Cardiac muscle cell (in vitro differentiated cells and primary cell): ENCODE results near the gene EHMT1. TPM values are rescaled to one million over a fixed set of nuclear protein-coding genes. Genes with fewer than 3 reads are reported as not detected.
"Not testable (repeated sequence)": the region's sequence is repeated elsewhere in the genome, so short reads cannot be mapped to it uniquely, and the experiment has no call there.

ENCODE experiments used
- DNase-seq, 2 donors: peaks; one replicate each; pipeline versions ENCODE4 v3.0.0 to v3.0.0-alpha.2; 2010 to 2017; ENCODE audit warnings: low read depth in 1 of 2, low spot score in 1 of 2
- H3K27ac ChIP-seq: fragments of 200-600 bp; sonication (generic); 2 replicates; pipeline ENCODE4 v1.5.1; 2016
- H3K27me3 ChIP-seq: fragments of 200-600 bp; sonication (generic); 2 replicates; pipeline ENCODE4 v1.6.0; 2016; ENCODE audit warnings: control low read depth
- H3K36me3 ChIP-seq: fragments of 200-600 bp; sonication (generic); 2 replicates; pipeline ENCODE4 v1.5.1; 2016; ENCODE audit warnings: control low read depth
- H3K4me1 ChIP-seq: fragments of 200-600 bp; sonication (generic); 2 replicates; pipeline ENCODE4 v1.8.1; 2017; ENCODE audit warnings: low read depth, mild to moderate bottlenecking, mixed run types
- H3K4me3 ChIP-seq: fragments of 200-600 bp; sonication (generic); 2 replicates; pipeline ENCODE4 v1.5.1; 2016; ENCODE audit warnings: mild to moderate bottlenecking
- H3K9me3 ChIP-seq: fragments of 200-600 bp; sonication (generic); 2 replicates; pipeline ENCODE4 v1.5.1; 2017; ENCODE audit warnings: low read depth, mild to moderate bottlenecking, control low read depth
- CTCF ChIP-seq: IDR thresholded peaks from 2 replicates; pipeline ENCODE4 v1.5.1; 2012; ENCODE audit warnings: low read depth, mild to moderate bottlenecking, low read length
- polyA plus RNA-seq: library from polyadenylated mRNA; unstranded; fragments of >200 nt; fragmentation: Nextera tagmentation; extraction: Ambion mirVana; gene quantifications from 2 replicates; pipeline ENCODE4 v1.2.1, GENCODE V29; 2016
- total RNA-seq: library from RNA; depleted of rRNA; stranded (reverse); fragments of >200 nt; gene quantifications from 2 replicates; pipeline ENCODE4 v1.2.3, GENCODE V29; 2016

The EHMT1 gene
- total and polyA plus RNA-seq, 2 experiments from 2014 or later, result 55.5 to 93.8 TPM

DNA sequence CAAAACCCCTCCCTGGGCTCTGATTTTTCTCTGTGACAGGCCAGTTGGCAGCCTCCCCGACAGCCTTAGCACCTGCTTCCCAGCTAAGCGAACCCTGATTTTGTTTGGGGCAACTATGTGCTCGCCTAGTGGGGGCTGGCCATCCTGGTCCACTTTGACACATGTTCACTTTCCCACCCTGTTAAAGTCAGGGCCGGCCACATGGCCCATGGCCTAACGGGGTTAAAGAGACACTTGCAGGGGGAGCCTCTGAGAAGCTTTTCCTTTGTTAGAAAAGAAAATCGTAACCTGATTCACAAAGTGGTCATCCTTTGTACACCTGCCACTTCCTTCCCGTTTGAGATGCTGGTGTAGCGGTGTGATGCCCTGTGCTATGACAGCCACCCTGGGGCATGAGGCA is 257.5 kb downstream of the EHMT1 start:
- no peak overlapping the region for H3K27ac ChIP-seq
- no peaks in the 10 kb centered on the region for H3K36me3 ChIP-seq
- DNase-seq, result no peak
- no peaks in the 10 kb centered on the region for H3K4me1 ChIP-seq
- no peak overlapping the region for H3K4me3 ChIP-seq
- H3K27me3 ChIP-seq, result peaks cover 36% of the 10 kb centered on the region
- no peaks in the 10 kb centered on the region for H3K9me3 ChIP-seq
- TF ChIP-seq CTCF, result no peak

DNA sequence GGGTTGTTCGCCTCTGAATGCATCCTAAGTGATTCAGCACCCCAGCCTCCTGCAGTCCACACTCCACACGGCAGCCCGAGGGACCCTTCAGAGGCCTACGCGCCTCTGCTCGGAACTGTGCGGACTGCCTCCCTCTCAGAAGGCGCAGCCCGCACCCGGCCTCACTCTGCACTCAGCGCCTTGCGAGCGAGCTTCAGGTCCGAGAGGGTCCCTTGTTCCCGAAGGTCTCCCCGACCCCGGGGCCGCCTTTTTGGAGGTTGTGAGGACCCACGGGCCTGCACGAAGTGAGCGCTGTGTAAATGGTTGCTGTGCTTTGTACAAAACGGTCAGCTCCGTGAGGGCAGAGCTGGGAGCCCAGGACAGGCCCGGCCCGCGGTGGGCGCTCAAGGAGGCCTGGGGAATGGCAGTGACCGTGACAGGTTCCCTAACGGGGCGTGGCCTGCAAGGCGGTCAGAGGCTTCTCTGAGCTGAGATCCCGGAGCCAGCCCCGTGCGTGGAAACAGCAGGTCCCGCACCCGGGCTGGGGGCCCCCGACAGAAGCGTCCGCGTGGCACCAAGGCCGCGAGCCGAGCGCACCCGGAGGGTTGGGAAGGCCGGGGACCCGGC is 258.1 kb downstream of the EHMT1 start:
- peaks cover 36% of the 10 kb centered on the region for H3K27me3 ChIP-seq
- H3K4me3 ChIP-seq, result no peak overlapping the region
- H3K9me3 ChIP-seq, result no peaks in the 10 kb centered on the region
- H3K4me1 ChIP-seq, result no peaks in the 10 kb centered on the region
- no peak overlapping the region for H3K27ac ChIP-seq
- H3K36me3 ChIP-seq, result no peaks in the 10 kb centered on the region
- TF ChIP-seq CTCF, result no peak
- no peak for DNase-seq

DNA sequence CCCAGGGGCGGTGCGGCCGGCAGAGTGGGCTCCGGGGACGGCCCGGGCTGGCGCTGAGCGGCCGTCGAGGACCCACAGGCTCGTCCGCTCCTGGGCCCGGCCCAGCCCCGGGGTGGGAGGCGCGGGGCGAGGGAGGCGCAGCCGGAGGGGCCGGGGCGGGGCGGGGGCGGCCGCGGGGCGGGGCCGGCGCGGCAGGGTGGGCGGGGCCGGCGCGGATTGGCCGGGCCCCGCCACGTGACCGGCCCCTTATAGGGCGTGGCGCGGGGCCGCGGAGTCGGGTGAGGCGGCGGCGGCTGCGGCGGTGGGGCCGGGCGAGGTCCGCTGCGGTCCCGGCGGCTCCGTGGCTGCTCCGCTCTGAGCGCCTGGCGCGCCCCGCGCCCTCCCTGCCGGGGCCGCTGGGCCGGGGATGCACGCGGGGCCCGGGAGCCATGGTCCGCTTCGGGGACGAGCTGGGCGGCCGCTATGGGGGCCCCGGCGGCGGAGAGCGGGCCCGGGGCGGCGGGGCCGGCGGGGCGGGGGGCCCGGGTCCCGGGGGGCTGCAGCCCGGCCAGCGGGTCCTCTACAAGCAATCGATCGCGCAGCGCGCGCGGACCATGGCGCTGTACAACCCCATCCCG is 258.8 kb downstream of the EHMT1 start, which contains the start of gene CACNA1B:
CACNA1B (plus strand) TSS at position 277 of the 617 bp plus-strand sequence; CDS start at position 429, 152 bp downstream.
- H3K27ac ChIP-seq, result not testable (repeated sequence)
- DNase-seq, result peak; percentile 2 to 27
- H3K27me3 ChIP-seq, result peaks cover 36% of the 10 kb centered on the region

GRCh38 chr9:137878146-137878941 is 259.5 kb downstream of the EHMT1 start:
- peak; percentile 29 to 85 for DNase-seq
- Histone ChIP-seq H3K27me3 (peaks cover 36% of the 10 kb centered on the region), H3K9me3 (no peaks in the 10 kb centered on the region), H3K36me3 (no peaks in the 10 kb centered on the region), H3K27ac (no peak overlapping the region), H3K4me1 (no peaks in the 10 kb centered on the region), H3K4me3 (peak overlapping the region; percentile 18)
- TF ChIP-seq CTCF, result no peak

More for the DNA sequence above, 258.8 kb downstream of the EHMT1 start, which contains the start of gene CACNA1B:
- not testable (repeated sequence) for H3K9me3 ChIP-seq, H3K36me3 ChIP-seq, H3K4me1 ChIP-seq
- peak within 1 kb of the TSS; percentile 18 for H3K4me3 ChIP-seq

DNA sequence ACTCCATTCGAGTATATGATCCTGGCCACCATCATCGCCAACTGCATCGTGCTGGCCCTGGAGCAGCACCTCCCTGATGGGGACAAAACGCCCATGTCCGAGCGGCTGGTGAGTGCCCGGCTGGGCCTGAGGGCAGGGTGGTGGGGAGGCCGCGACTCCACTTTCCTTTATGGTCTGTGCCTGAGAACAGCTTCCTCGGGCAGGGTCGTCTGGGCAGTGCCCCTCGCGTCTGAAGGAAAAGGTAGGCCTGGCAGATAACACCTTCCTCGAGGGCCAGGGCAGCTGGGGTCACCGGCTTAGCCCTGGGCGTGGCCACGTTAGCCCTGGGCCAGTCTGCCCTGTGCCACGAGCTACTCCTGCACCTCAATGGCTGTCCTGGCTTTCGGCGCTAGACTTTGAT is 260.2 kb downstream of the EHMT1 start:
- no peaks in the 10 kb centered on the region for H3K4me1 ChIP-seq
- no peak overlapping the region for H3K4me3 ChIP-seq
- H3K36me3 ChIP-seq, result no peaks in the 10 kb centered on the region
- TF ChIP-seq CTCF, result no peak
- no peak for DNase-seq
- H3K27me3 ChIP-seq, result peaks cover 32% of the 10 kb centered on the region
- no peak overlapping the region for H3K27ac ChIP-seq
- H3K9me3 ChIP-seq, result no peaks in the 10 kb centered on the region
